ENCODE measurements around the gene PHLDB3.
"Not testable (repeated sequence)": the region's sequence is repeated elsewhere in the genome, so short reads cannot be mapped to it uniquely, and the experiment has no call there.

The PHLDB3 gene

GRCh38 chr19:43452582-43452981, 52.0 kb downstream of the PHLDB3 start:
- Histone ChIP-seq H3K4me3 (ENCODE audit: low read depth in 1 of 2, low read length in 2 of 2) (no peak overlapping the region), H3K9me3 (ENCODE audit: low read length) (no peaks in the 10 kb centered on the region), H3K4me1 (ENCODE audit: insufficient read depth, low read length) (peaks cover 4% of the 10 kb centered on the region), H3K36me3 (ENCODE audit: insufficient read depth, low read length) (no peaks in the 10 kb centered on the region), H3K27me3 (ENCODE audit: control insufficient read depth in 1 of 2, insufficient read depth in 2 of 2, low read length in 2 of 2) (no peaks in the 10 kb centered on the region), H3K27ac (ENCODE audit: low read depth, low read length) (no peak overlapping the region), H3K9ac (ENCODE audit: low read length) (no peak overlapping the region)

GRCh38 chr19:43450545-43450997, 54.0 kb downstream of the PHLDB3 start:
- H3K27ac ChIP-seq (ENCODE audit: low read depth, low read length), result no peak overlapping the region
- H3K4me3 ChIP-seq (ENCODE audit: low read depth in 1 of 2, low read length in 2 of 2), result no peak overlapping the region
- no peaks in the 10 kb centered on the region for H3K27me3 ChIP-seq (ENCODE audit: control insufficient read depth in 1 of 2, insufficient read depth in 2 of 2, low read length in 2 of 2)
- no peaks in the 10 kb centered on the region for H3K36me3 ChIP-seq (ENCODE audit: insufficient read depth, low read length)
- no peaks in the 10 kb centered on the region for H3K9me3 ChIP-seq (ENCODE audit: low read length)
- H3K9ac ChIP-seq (ENCODE audit: low read length), result no peak overlapping the region
- H3K4me1 ChIP-seq (ENCODE audit: insufficient read depth, low read length), result peaks cover 4% of the 10 kb centered on the region

- H3K4me1 ChIP-seq (ENCODE audit: insufficient read depth, low read length), result no peaks in the 10 kb centered on the region
- no peaks in the 10 kb centered on the region for H3K27me3 ChIP-seq (ENCODE audit: control insufficient read depth in 1 of 2, insufficient read depth in 2 of 2, low read length in 2 of 2)
- no peak overlapping the region for H3K4me3 ChIP-seq (ENCODE audit: low read depth in 1 of 2, low read length in 2 of 2)
- no peak overlapping the region for H3K9ac ChIP-seq (ENCODE audit: low read length)
- H3K27ac ChIP-seq (ENCODE audit: low read depth, low read length), result no peak overlapping the region
- no peaks in the 10 kb centered on the region for H3K9me3 ChIP-seq (ENCODE audit: low read length)
- H3K36me3 ChIP-seq (ENCODE audit: insufficient read depth, low read length), result no peaks in the 10 kb centered on the region
Observed at GRCh38 chr19:43447655-43448054, 56.9 kb downstream of the PHLDB3 start.

- Histone ChIP-seq H3K4me3 (ENCODE audit: low read depth in 1 of 2, low read length in 2 of 2) (no peak overlapping the region), H3K27me3 (ENCODE audit: control insufficient read depth in 1 of 2, insufficient read depth in 2 of 2, low read length in 2 of 2) (no peaks in the 10 kb centered on the region), H3K4me1 (ENCODE audit: insufficient read depth, low read length) (no peaks in the 10 kb centered on the region), H3K9me3 (ENCODE audit: low read length) (no peaks in the 10 kb centered on the region), H3K27ac (ENCODE audit: low read depth, low read length) (no peak overlapping the region), H3K9ac (ENCODE audit: low read length) (no peak overlapping the region), H3K36me3 (ENCODE audit: insufficient read depth, low read length) (no peaks in the 10 kb centered on the region)
Observed at GRCh38 chr19:43446746-43447489, 57.6 kb downstream of the PHLDB3 start.

- no peaks in the 10 kb centered on the region for H3K36me3 ChIP-seq (ENCODE audit: insufficient read depth, low read length)
- no peak overlapping the region for H3K4me3 ChIP-seq (ENCODE audit: low read depth in 1 of 2, low read length in 2 of 2)
- no peaks in the 10 kb centered on the region for H3K4me1 ChIP-seq (ENCODE audit: insufficient read depth, low read length)
- no peak overlapping the region for H3K9ac ChIP-seq (ENCODE audit: low read length)
- H3K9me3 ChIP-seq (ENCODE audit: low read length), result no peaks in the 10 kb centered on the region
- no peak overlapping the region for H3K27ac ChIP-seq (ENCODE audit: low read depth, low read length)
- H3K27me3 ChIP-seq (ENCODE audit: control insufficient read depth in 1 of 2, insufficient read depth in 2 of 2, low read length in 2 of 2), result no peaks in the 10 kb centered on the region
Observed at GRCh38 chr19:43445426-43445825, 59.1 kb downstream of the PHLDB3 start.

- Histone ChIP-seq H3K27ac (ENCODE audit: low read depth, low read length) (no peak overlapping the region), H3K4me3 (ENCODE audit: low read depth in 1 of 2, low read length in 2 of 2) (no peak overlapping the region), H3K27me3 (ENCODE audit: control insufficient read depth in 1 of 2, insufficient read depth in 2 of 2, low read length in 2 of 2) (no peaks in the 10 kb centered on the region), H3K36me3 (ENCODE audit: insufficient read depth, low read length) (no peaks in the 10 kb centered on the region), H3K4me1 (ENCODE audit: insufficient read depth, low read length) (no peaks in the 10 kb centered on the region), H3K9me3 (ENCODE audit: low read length) (no peaks in the 10 kb centered on the region), H3K9ac (ENCODE audit: low read length) (no peak overlapping the region)
Observed at GRCh38 chr19:43444531-43445287, 59.8 kb downstream of the PHLDB3 start.

GRCh38 chr19:43444091-43444490, 60.5 kb downstream of the PHLDB3 start:
- H3K9ac ChIP-seq (ENCODE audit: low read length); H3K4me1 ChIP-seq (ENCODE audit: insufficient read depth, low read length); H3K36me3 ChIP-seq (ENCODE audit: insufficient read depth, low read length); H3K9me3 ChIP-seq (ENCODE audit: low read length); H3K27ac ChIP-seq (ENCODE audit: low read depth, low read length); H3K27me3 ChIP-seq (ENCODE audit: control insufficient read depth in 1 of 2, insufficient read depth in 2 of 2, low read length in 2 of 2); H3K4me3 ChIP-seq (ENCODE audit: low read depth in 1 of 2, low read length in 2 of 2): not testable (repeated sequence)

- H3K9ac ChIP-seq (ENCODE audit: low read length), result no peak overlapping the region
- H3K27ac ChIP-seq (ENCODE audit: low read depth, low read length), result no peak overlapping the region
- no peak overlapping the region for H3K4me3 ChIP-seq (ENCODE audit: low read depth in 1 of 2, low read length in 2 of 2)
- H3K4me1 ChIP-seq (ENCODE audit: insufficient read depth, low read length), result no peaks in the 10 kb centered on the region
- no peaks in the 10 kb centered on the region for H3K9me3 ChIP-seq (ENCODE audit: low read length)
- no peaks in the 10 kb centered on the region for H3K36me3 ChIP-seq (ENCODE audit: insufficient read depth, low read length)
- H3K27me3 ChIP-seq (ENCODE audit: control insufficient read depth in 1 of 2, insufficient read depth in 2 of 2, low read length in 2 of 2), result no peaks in the 10 kb centered on the region
Observed at GRCh38 chr19:43441716-43442115, 62.8 kb downstream of the PHLDB3 start.

GRCh38 chr19:43439709-43440063, 64.9 kb downstream of the PHLDB3 start:
- Histone ChIP-seq H3K4me1 (ENCODE audit: insufficient read depth, low read length) (no peaks in the 10 kb centered on the region), H3K27ac (ENCODE audit: low read depth, low read length) (no peak overlapping the region), H3K4me3 (ENCODE audit: low read depth in 1 of 2, low read length in 2 of 2) (no peak overlapping the region), H3K36me3 (ENCODE audit: insufficient read depth, low read length) (no peaks in the 10 kb centered on the region), H3K9ac (ENCODE audit: low read length) (no peak overlapping the region), H3K27me3 (ENCODE audit: control insufficient read depth in 1 of 2, insufficient read depth in 2 of 2, low read length in 2 of 2) (no peaks in the 10 kb centered on the region), H3K9me3 (ENCODE audit: low read length) (no peaks in the 10 kb centered on the region)

GRCh38 chr19:43439032-43439708, 65.4 kb downstream of the PHLDB3 start:
- Histone ChIP-seq H3K27ac (ENCODE audit: low read depth, low read length) (no peak overlapping the region), H3K9ac (ENCODE audit: low read length) (no peak overlapping the region), H3K4me1 (ENCODE audit: insufficient read depth, low read length) (no peaks in the 10 kb centered on the region), H3K4me3 (ENCODE audit: low read depth in 1 of 2, low read length in 2 of 2) (no peak overlapping the region), H3K36me3 (ENCODE audit: insufficient read depth, low read length) (no peaks in the 10 kb centered on the region), H3K9me3 (ENCODE audit: low read length) (no peaks in the 10 kb centered on the region), H3K27me3 (ENCODE audit: control insufficient read depth in 1 of 2, insufficient read depth in 2 of 2, low read length in 2 of 2) (no peaks in the 10 kb centered on the region)

GRCh38 chr19:43438291-43439031, 66.1 kb downstream of the PHLDB3 start:
- no peak overlapping the region for H3K9ac ChIP-seq (ENCODE audit: low read length)
- no peak overlapping the region for H3K27ac ChIP-seq (ENCODE audit: low read depth, low read length)
- no peaks in the 10 kb centered on the region for H3K4me1 ChIP-seq (ENCODE audit: insufficient read depth, low read length)
- no peak overlapping the region for H3K4me3 ChIP-seq (ENCODE audit: low read depth in 1 of 2, low read length in 2 of 2)
- no peaks in the 10 kb centered on the region for H3K27me3 ChIP-seq (ENCODE audit: control insufficient read depth in 1 of 2, insufficient read depth in 2 of 2, low read length in 2 of 2)
- no peaks in the 10 kb centered on the region for H3K9me3 ChIP-seq (ENCODE audit: low read length)
- no peaks in the 10 kb centered on the region for H3K36me3 ChIP-seq (ENCODE audit: insufficient read depth, low read length)

All from muscle layer of colon (tissue), 2 donors.